Liver (tissue), 9 donors: ENCODE data around the gene HOPX. TPM values are rescaled to one million over a fixed set of nuclear protein-coding genes. Genes with fewer than 3 reads are reported as not detected.

ENCODE experiments used
- DNase-seq: peaks from one replicate; pipeline ENCODE4 v3.0.0-alpha.2; 2017; ENCODE audit warnings: low spot score
- H3K27ac ChIP-seq, 2 donors: one replicate each; pipeline ENCODE4 v1.7.0; 2013; ENCODE audit warnings: inconsistent platforms in 2 of 2, low read length in 2 of 2, control low read depth in 1 of 2, low read depth in 1 of 2, mild to moderate bottlenecking in 1 of 2
- H3K27me3 ChIP-seq, 4 donors: one replicate each; pipeline versions ENCODE4 v1.6.1 to v1.7.0; 2013; ENCODE audit warnings: low read length in 3 of 4, inconsistent platforms in 1 of 4, mild to moderate bottlenecking in 1 of 4, moderate library complexity in 1 of 4; ENCODE audit not compliant: control insufficient read depth in 4 of 4, insufficient read depth in 4 of 4
- H3K36me3 ChIP-seq, 4 donors: one replicate each; pipeline versions ENCODE4 v1.6.1 to v1.7.0; 2013; ENCODE audit warnings: low read length in 3 of 4, mild to moderate bottlenecking in 3 of 4, low read depth in 1 of 4, moderate library complexity in 1 of 4; ENCODE audit not compliant: control insufficient read depth in 4 of 4, insufficient read depth in 3 of 4
- H3K4me1 ChIP-seq, 4 donors: one replicate each; pipeline versions ENCODE4 v1.6.1 to v1.7.0; 2013; ENCODE audit warnings: low read length in 3 of 4, mild to moderate bottlenecking in 3 of 4, moderate library complexity in 1 of 4; ENCODE audit not compliant: control insufficient read depth in 4 of 4, insufficient read depth in 4 of 4
- H3K4me3 ChIP-seq, 3 donors: one replicate each; pipeline versions ENCODE4 v1.6.1 to v1.7.0; 2013; ENCODE audit warnings: low read length in 3 of 3, control low read depth in 1 of 3, low read depth in 1 of 3, mild to moderate bottlenecking in 1 of 3
- H3K9ac ChIP-seq, 2 donors: one replicate each; pipeline ENCODE4 v1.7.0; 2013; ENCODE audit warnings: low read length in 2 of 2, mild to moderate bottlenecking in 2 of 2, moderate library complexity in 2 of 2, control low read depth in 1 of 2, low read depth in 1 of 2
- H3K9me3 ChIP-seq, 4 donors: one replicate each; pipeline versions ENCODE4 v1.6.1 to v1.7.0; 2013; ENCODE audit warnings: low read length in 3 of 4; ENCODE audit not compliant: control insufficient read depth in 4 of 4
- ATF3 ChIP-seq: IDR thresholded peaks from 2 replicates; pipeline ENCODE4 v1.6.1; 2016; ENCODE audit warnings: antibody characterized with exemption
- CTCF ChIP-seq: fragments of 150-350 bp; IDR thresholded peaks from 2 replicates; pipeline ENCODE4 v1.5.1; 2017; ENCODE audit warnings: improper control_type of control experiment, low read depth, low read length; ENCODE audit not compliant: missing input control
- EGR1 ChIP-seq, 2 donors: IDR thresholded peaks; 2 replicates each; pipeline ENCODE4 v1.6.1; 2016 to 2018; ENCODE audit warnings: antibody characterized with exemption in 2 of 2, low read depth in 2 of 2
- FOXA1 ChIP-seq: IDR thresholded peaks from 2 replicates; pipeline ENCODE4 v1.6.1; 2016; ENCODE audit warnings: antibody characterized with exemption
- FOXA2 ChIP-seq: IDR thresholded peaks from 2 replicates; pipeline ENCODE4 v1.6.1; 2016; ENCODE audit warnings: antibody characterized with exemption
- GABPA ChIP-seq, 2 donors: IDR thresholded peaks in 1 of 2; conservative IDR thresholded peaks in 1 of 2; 2 replicates each; pipeline ENCODE4 v1.6.1; 2016; ENCODE audit warnings: antibody characterized with exemption in 2 of 2, mild to moderate bottlenecking in 1 of 2, moderate library complexity in 1 of 2
- HNF4A ChIP-seq, 2 donors: conservative IDR thresholded peaks; 2 replicates each; pipeline ENCODE4 v1.6.1; 2016; ENCODE audit warnings: antibody characterized with exemption in 2 of 2, mild to moderate bottlenecking in 2 of 2
- HNF4G ChIP-seq: IDR thresholded peaks from 2 replicates; pipeline ENCODE4 v1.6.1; 2016; ENCODE audit warnings: antibody characterized with exemption
- JUND ChIP-seq, 2 donors: IDR thresholded peaks; 2 replicates each; pipeline ENCODE4 v1.6.1; 2016; ENCODE audit warnings: antibody characterized with exemption in 2 of 2
- MAX ChIP-seq: IDR thresholded peaks from 2 replicates; pipeline ENCODE4 v1.6.1; 2016; ENCODE audit warnings: antibody characterized with exemption
- NR2F2 ChIP-seq: IDR thresholded peaks from 2 replicates; pipeline ENCODE4 v1.6.1; 2016; ENCODE audit warnings: antibody characterized with exemption
- RAD21 ChIP-seq, 2 donors: IDR thresholded peaks; 2 replicates each; pipeline ENCODE4 v1.6.1; 2016; ENCODE audit warnings: antibody characterized with exemption in 2 of 2, mild to moderate bottlenecking in 2 of 2
- REST ChIP-seq: IDR thresholded peaks from 2 replicates; pipeline ENCODE4 v1.6.1; 2016; ENCODE audit warnings: antibody characterized with exemption, mild to moderate bottlenecking
- RXRA ChIP-seq, 2 donors: IDR thresholded peaks; 2 replicates each; pipeline ENCODE4 v1.6.1; 2017 to 2018; ENCODE audit warnings: antibody characterized with exemption in 2 of 2, mild to moderate bottlenecking in 1 of 2
- SP1 ChIP-seq: IDR thresholded peaks from 2 replicates; pipeline ENCODE4 v1.6.1; 2018; ENCODE audit warnings: antibody characterized with exemption, mild to moderate bottlenecking
- TAF1 ChIP-seq: conservative IDR thresholded peaks from 2 replicates; pipeline ENCODE4 v1.6.1; 2016; ENCODE audit warnings: antibody characterized with exemption, mild to moderate bottlenecking
- YY1 ChIP-seq: IDR thresholded peaks from 2 replicates; pipeline ENCODE4 v1.6.1; 2016; ENCODE audit warnings: antibody characterized with exemption, mild to moderate bottlenecking
- ZBTB33 ChIP-seq: IDR thresholded peaks from 2 replicates; pipeline ENCODE4 v1.6.1; 2016; ENCODE audit warnings: antibody characterized with exemption
- WGBS: extraction: QIAGEN DNeasy Blood & Tissue Kit; methylation state at CpG from one replicate; pipeline ENCODE4 v1.1.7; 2013; 5-methylcytosine and 5-hydroxymethylcytosine counted together
- polyA plus RNA-seq, 2 donors: library from polyadenylated mRNA; stranded (reverse) in 1 of 2; unstranded in 1 of 2; fragments of 200-250 nt in 1 of 2; fragments of >200 nt in 1 of 2; fragmentation: Nextera tagmentation in 1 of 2; extraction: Ambion mirVana in 1 of 2; gene quantifications; one replicate each; pipeline versions ENCODE4 v1.2.1 to v1.2.3, GENCODE V29; 2013 to 2015
- total RNA-seq, 2 donors: library from RNA; depleted of rRNA; stranded (reverse); fragments of >200 nt; gene quantifications; one replicate each; pipeline ENCODE4 v1.2.3, GENCODE V29; 2014
- donor health status: healthy.
- donor health status: healthy.
- donor health status: healthy.
- donor health status: healthy.
- donor health status: healthy.

HOPX gene
- total and polyA plus RNA-seq, 4 donors, result 0.40 to 2.4 (median 0.63) TPM

- Histone ChIP-seq H3K27me3 (peaks cover 0 to 3% (median 0%) of the 10 kb centered on the region in 4 donors), H3K36me3 (no peaks in the 10 kb centered on the region), H3K9ac (no peak overlapping the region), H3K9me3 (no peaks in the 10 kb centered on the region), H3K4me3 (no peak overlapping the region), H3K27ac (no peak overlapping the region), H3K4me1 (no peaks in the 10 kb centered on the region)
- DNase-seq, result no peak
- no peak for TF ChIP-seq MAX
- TF ChIP-seq HNF4G, result no peak
- TF ChIP-seq EGR1 (IDR thresholded peaks at IDR 0.05; ENCODE audit: low read depth in 2 of 2), result no peak
- TF ChIP-seq SP1, result no peak
- no peak for TF ChIP-seq FOXA2
- TF ChIP-seq CTCF, result no peak
- no peak for TF ChIP-seq YY1
- TF ChIP-seq REST, result no peak
- TF ChIP-seq ATF3, result no peak
- TF ChIP-seq GABPA (IDR thresholded peaks at IDR 0.05 in 1 of 2, conservative IDR thresholded peaks at IDR 0.05 in 1 of 2), result no peak
- no peak for TF ChIP-seq ZBTB33
- TF ChIP-seq FOXA1, result no peak
- TF ChIP-seq JUND (IDR thresholded peaks at IDR 0.05), result no peak
- TF ChIP-seq RAD21 (IDR thresholded peaks at IDR 0.05), result no peak
- TF ChIP-seq RXRA (IDR thresholded peaks at IDR 0.05), result no peak
- TF ChIP-seq TAF1, result no peak
- no peak for TF ChIP-seq NR2F2
- WGBS, result 70% methylated on average over 4 of the region's 4 CpGs
These were observed 20.0 kb upstream of the HOPX start for GRCh38 chr4:56701161-56701480.

- Histone ChIP-seq H3K9me3 (no peaks in the 10 kb centered on the region), H3K36me3 (no peaks in the 10 kb centered on the region), H3K4me3 (no peak overlapping the region), H3K27ac (no peak overlapping the region), H3K9ac (no peak overlapping the region), H3K27me3 (peaks cover 0 to 3% (median 0%) of the 10 kb centered on the region in 4 donors), H3K4me1 (no peaks in the 10 kb centered on the region)
- TF ChIP-seq EGR1 (IDR thresholded peaks at IDR 0.05; ENCODE audit: low read depth in 2 of 2) (no peak), FOXA1 (no peak), JUND (IDR thresholded peaks at IDR 0.05) (no peak), ZBTB33 (no peak), REST (no peak), RAD21 (IDR thresholded peaks at IDR 0.05) (no peak), GABPA (IDR thresholded peaks at IDR 0.05 in 1 of 2, conservative IDR thresholded peaks at IDR 0.05 in 1 of 2) (no peak), FOXA2 (no peak), HNF4A (conservative IDR thresholded peaks at IDR 0.05) (no peak), YY1 (no peak), SP1 (no peak)
- 69% methylated on average over 2 of the region's 2 CpGs for WGBS
- DNase-seq, result no peak
These were observed 18.5 kb upstream of the HOPX start for GRCh38 chr4:56699537-56700105.
